Mesendoderm (in vitro differentiated cells): ENCODE measurements around the gene RBMS3.

Source experiments
- DNase-seq: peaks from one replicate; pipeline ENCODE4 v3.0.0; 2013
- H2AK5ac ChIP-seq: 2 replicates; pipeline ENCODE4 v1.6.1; 2013; ENCODE audit warnings: low read length, inconsistent platforms
- H2BK120ac ChIP-seq: 2 replicates; pipeline ENCODE4 v1.6.1; 2013; ENCODE audit warnings: low read depth, mild to moderate bottlenecking, low read length, moderate library complexity, mixed read lengths
- H2BK15ac ChIP-seq: replicated peaks from 2 replicates; pipeline ENCODE4 v1.6.1; 2013; ENCODE audit warnings: low read depth, mild to moderate bottlenecking, moderate library complexity
- H2BK5ac ChIP-seq: 2 replicates; pipeline ENCODE4 v1.6.1; 2013; ENCODE audit warnings: low read length, inconsistent platforms
- H3K18ac ChIP-seq: 2 replicates; pipeline ENCODE4 v1.6.1; 2013; ENCODE audit warnings: mild to moderate bottlenecking, low read length, mixed read lengths
- H3K23ac ChIP-seq: one replicate; pipeline ENCODE4 v1.6.1; 2013; ENCODE audit warnings: low read length
- H3K27ac ChIP-seq: 2 replicates; pipeline ENCODE4 v1.5.1; 2013; ENCODE audit warnings: low read depth, mild to moderate bottlenecking, inconsistent platforms, low read length, moderate library complexity
- H3K27me3 ChIP-seq: 2 replicates; pipeline ENCODE4 v1.6.1; 2013; ENCODE audit warnings: low read length, control low read depth, mild to moderate bottlenecking, inconsistent platforms; ENCODE audit not compliant: insufficient read depth, poor library complexity
- H3K36me3 ChIP-seq: 2 replicates; pipeline ENCODE4 v1.6.1; 2013; ENCODE audit warnings: low read length, inconsistent platforms; ENCODE audit not compliant: control insufficient read depth, insufficient read depth
- H3K4ac ChIP-seq: one replicate; pipeline ENCODE4 v1.6.1; 2013; ENCODE audit warnings: low read depth, mild to moderate bottlenecking, low read length, moderate library complexity
- H3K4me1 ChIP-seq: 2 replicates; pipeline ENCODE4 v1.6.1; 2013; ENCODE audit warnings: low read depth, low read length, inconsistent platforms; ENCODE audit not compliant: control insufficient read depth
- H3K4me2 ChIP-seq: 2 replicates; pipeline ENCODE4 v1.6.1; 2013; ENCODE audit warnings: low read length
- H3K4me3 ChIP-seq: 2 replicates; pipeline ENCODE4 v1.5.1; 2013; ENCODE audit warnings: mild to moderate bottlenecking, low read length
- H3K56ac ChIP-seq: one replicate; pipeline ENCODE4 v1.6.1; 2013; ENCODE audit warnings: low read length
- H3K79me1 ChIP-seq: 2 replicates; pipeline ENCODE4 v1.6.1; 2013; ENCODE audit warnings: low read length, inconsistent platforms
- H3K79me2 ChIP-seq: 2 replicates; pipeline ENCODE4 v1.6.1; 2013; ENCODE audit warnings: mild to moderate bottlenecking, low read length; ENCODE audit not compliant: control insufficient read depth, insufficient read depth
- H3K9ac ChIP-seq: 2 replicates; pipeline ENCODE4 v1.6.1; 2013; ENCODE audit warnings: low read length, inconsistent platforms
- H4K5ac ChIP-seq: one replicate; pipeline ENCODE4 v1.6.1; 2013; ENCODE audit warnings: low read length
- H4K8ac ChIP-seq: one replicate; pipeline ENCODE4 v1.6.1; 2013; ENCODE audit warnings: low read depth, mild to moderate bottlenecking, control low read depth, low read length, moderate library complexity
- WGBS: extraction: QIAGEN DNeasy Blood & Tissue Kit; methylation state at CpG from one replicate; pipeline ENCODE4 v1.1.7; 2013; ENCODE audit warnings: low lambda C conversion rate, missing lambda C conversion rate; ENCODE audit not compliant: insufficient coverage; ENCODE audit errors: extremely low coverage; 5-methylcytosine and 5-hydroxymethylcytosine counted together

The RBMS3 gene

DNA sequence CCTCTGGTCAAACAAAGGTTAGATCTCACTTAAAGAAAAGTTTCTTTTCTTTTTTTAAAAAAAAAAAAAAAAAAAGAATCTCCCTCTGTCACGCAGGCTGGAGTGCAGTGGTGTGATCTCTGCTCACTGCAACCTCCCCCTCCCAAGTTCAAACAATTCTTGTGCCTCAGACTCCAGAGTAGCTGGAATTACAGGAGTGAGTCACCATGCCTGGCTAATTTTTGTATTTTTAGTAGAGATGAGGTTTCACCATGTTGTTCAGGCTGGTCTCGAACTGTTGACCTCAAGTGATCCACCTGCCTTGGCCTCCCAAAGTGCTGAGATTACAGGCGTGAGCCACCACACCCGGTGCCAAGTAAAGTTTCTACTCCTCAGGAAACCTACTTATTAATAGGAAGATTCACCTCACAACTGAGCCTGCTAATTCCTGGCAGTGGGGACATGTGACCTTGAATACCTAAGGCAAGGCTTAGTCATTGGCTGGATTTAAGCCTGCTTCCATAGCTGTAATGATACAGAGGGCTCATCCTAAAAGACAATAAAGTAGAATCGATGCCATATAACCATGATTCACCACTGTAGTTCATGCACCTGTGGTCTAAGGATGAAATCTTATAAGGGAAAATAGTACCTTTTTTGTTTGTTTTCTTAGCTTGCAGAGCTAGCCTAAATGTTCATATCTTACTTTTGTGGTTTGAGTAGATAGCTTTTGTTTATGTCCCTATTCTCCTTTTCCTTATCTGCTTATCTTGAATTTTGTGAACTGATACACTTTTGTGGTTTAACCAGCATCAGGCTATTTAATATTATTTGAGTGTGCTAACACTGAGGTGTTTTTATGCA is 24.8 kb upstream of the RBMS3 start:
- no peak overlapping the region for H3K4ac ChIP-seq
- DNase-seq, result no peak
- no peaks in the 10 kb centered on the region for H3K27me3 ChIP-seq
- H3K4me2 ChIP-seq, result no peak overlapping the region
- no peak overlapping the region for H2AK5ac ChIP-seq
- no peak overlapping the region for H3K18ac ChIP-seq
- H3K79me2 ChIP-seq, result no peaks in the 10 kb centered on the region
- no peak overlapping the region for H2BK5ac ChIP-seq
- H3K4me3 ChIP-seq, result no peak overlapping the region
- no peak overlapping the region for H4K5ac ChIP-seq
- H2BK15ac ChIP-seq, result no peak overlapping the region
- no CpG with 5 or more reads among the region's 5 CpGs for WGBS
- no peaks in the 10 kb centered on the region for H3K4me1 ChIP-seq
- H3K27ac ChIP-seq, result no peak overlapping the region
- H3K79me1 ChIP-seq, result no peaks in the 10 kb centered on the region
- H2BK120ac ChIP-seq, result no peak overlapping the region
- H3K23ac ChIP-seq, result no peak overlapping the region
- H4K8ac ChIP-seq, result no peak overlapping the region
- H3K56ac ChIP-seq, result no peak overlapping the region
- H3K36me3 ChIP-seq, result no peaks in the 10 kb centered on the region
- H3K9ac ChIP-seq, result no peak overlapping the region

DNA sequence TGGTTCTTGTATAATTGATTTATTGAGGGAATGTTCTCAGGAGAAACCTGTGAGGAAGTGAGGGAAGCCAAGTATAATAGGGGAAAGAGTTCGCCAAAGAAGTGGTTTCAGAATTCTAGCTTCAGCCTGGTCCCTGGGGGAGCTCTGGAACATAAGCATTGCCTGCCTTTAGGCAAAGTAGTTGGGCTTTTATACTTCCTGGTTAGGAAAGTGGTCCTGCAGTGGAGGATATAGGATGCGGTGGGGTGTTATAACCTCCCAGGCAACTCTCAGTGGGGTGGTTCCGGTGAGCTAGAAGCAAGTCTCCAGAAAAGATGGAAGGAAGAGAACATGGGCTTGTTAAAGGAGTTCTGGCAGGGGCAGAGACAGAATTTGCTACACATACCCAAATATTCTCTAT is 22.7 kb upstream of the RBMS3 start:
- no peak overlapping the region for H2BK5ac ChIP-seq
- no peak overlapping the region for H4K5ac ChIP-seq
- H4K8ac ChIP-seq, result no peak overlapping the region
- no peak overlapping the region for H3K27ac ChIP-seq
- H3K9ac ChIP-seq, result no peak overlapping the region
- no peak overlapping the region for H3K18ac ChIP-seq
- WGBS, result no CpG with 5 or more reads among the region's 3 CpGs
- H3K27me3 ChIP-seq, result no peaks in the 10 kb centered on the region
- no peaks in the 10 kb centered on the region for H3K4me1 ChIP-seq
- no peaks in the 10 kb centered on the region for H3K79me1 ChIP-seq
- DNase-seq, result no peak
- H3K56ac ChIP-seq, result no peak overlapping the region
- no peak overlapping the region for H2AK5ac ChIP-seq
- H3K79me2 ChIP-seq, result no peaks in the 10 kb centered on the region
- no peak overlapping the region for H2BK15ac ChIP-seq
- no peak overlapping the region for H3K4me3 ChIP-seq
- no peak overlapping the region for H3K4ac ChIP-seq
- H3K4me2 ChIP-seq, result no peak overlapping the region
- H3K36me3 ChIP-seq, result no peaks in the 10 kb centered on the region
- H3K23ac ChIP-seq, result no peak overlapping the region
- no peak overlapping the region for H2BK120ac ChIP-seq

DNA sequence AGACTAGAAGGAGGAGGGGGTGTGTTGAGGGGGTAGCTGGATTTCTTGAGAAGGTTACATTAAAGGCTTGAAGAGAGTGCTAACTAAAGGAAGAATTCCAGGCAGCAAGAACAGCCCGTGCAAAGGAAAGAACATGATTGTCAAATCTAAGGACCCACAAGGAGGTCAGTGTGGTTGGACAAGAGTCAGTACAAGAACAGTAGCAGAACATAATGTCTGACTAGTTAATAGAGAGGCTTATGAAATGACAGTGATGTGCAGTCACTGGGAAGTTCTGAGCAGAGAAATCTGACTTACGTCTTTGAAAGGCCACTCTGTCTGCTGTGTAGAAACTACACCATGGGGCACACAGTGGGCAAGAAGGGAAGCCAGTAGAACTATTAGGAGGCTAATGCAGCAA is 19.8 kb upstream of the RBMS3 start:
- Histone ChIP-seq H3K4me3 (no peak overlapping the region), H3K27me3 (no peaks in the 10 kb centered on the region), H3K27ac (no peak overlapping the region), H4K5ac (no peak overlapping the region), H4K8ac (no peak overlapping the region), H2AK5ac (no peak overlapping the region), H3K56ac (no peak overlapping the region), H3K36me3 (no peaks in the 10 kb centered on the region), H3K18ac (no peak overlapping the region), H3K4me1 (no peaks in the 10 kb centered on the region), H3K79me1 (no peaks in the 10 kb centered on the region), H2BK120ac (no peak overlapping the region), H3K23ac (no peak overlapping the region), H2BK15ac (no peak overlapping the region), H3K4me2 (no peak overlapping the region), H2BK5ac (no peak overlapping the region), H3K9ac (no peak overlapping the region), H3K4ac (no peak overlapping the region), H3K79me2 (no peaks in the 10 kb centered on the region)
- no peak for DNase-seq
- no CpG with 5 or more reads among the region's 2 CpGs for WGBS

DNA sequence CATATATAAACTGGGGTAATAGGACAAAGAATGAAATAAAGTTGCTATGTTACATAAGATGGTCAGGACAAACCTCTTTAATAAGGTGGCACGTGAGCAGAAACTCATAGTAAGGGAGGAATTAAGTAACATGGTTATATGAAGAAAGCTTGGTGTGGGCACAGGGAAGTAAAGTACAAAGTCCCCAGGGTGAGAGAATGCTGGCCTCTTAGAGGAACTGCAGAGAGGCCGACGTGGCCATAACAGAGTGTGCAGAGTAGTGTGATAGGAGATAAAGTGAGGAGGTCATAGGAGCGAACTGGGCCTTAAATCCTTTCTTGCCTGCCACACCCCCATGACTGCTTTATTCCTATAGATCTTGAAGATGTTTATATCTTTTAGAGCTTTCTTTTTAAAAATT is 17.4 kb upstream of the RBMS3 start:
- Histone ChIP-seq H2BK120ac (no peak overlapping the region), H3K4me1 (no peaks in the 10 kb centered on the region), H3K27ac (no peak overlapping the region), H3K23ac (no peak overlapping the region), H3K36me3 (no peaks in the 10 kb centered on the region), H3K79me2 (no peaks in the 10 kb centered on the region), H4K8ac (no peak overlapping the region), H2BK15ac (no peak overlapping the region), H3K4ac (no peak overlapping the region), H3K4me3 (no peak overlapping the region), H3K27me3 (no peaks in the 10 kb centered on the region), H4K5ac (no peak overlapping the region), H3K9ac (no peak overlapping the region), H3K4me2 (no peak overlapping the region), H3K79me1 (no peaks in the 10 kb centered on the region), H3K18ac (no peak overlapping the region), H2AK5ac (no peak overlapping the region), H2BK5ac (no peak overlapping the region), H3K56ac (no peak overlapping the region)
- no CpG with 5 or more reads among the region's 4 CpGs for WGBS
- DNase-seq, result no peak

DNA sequence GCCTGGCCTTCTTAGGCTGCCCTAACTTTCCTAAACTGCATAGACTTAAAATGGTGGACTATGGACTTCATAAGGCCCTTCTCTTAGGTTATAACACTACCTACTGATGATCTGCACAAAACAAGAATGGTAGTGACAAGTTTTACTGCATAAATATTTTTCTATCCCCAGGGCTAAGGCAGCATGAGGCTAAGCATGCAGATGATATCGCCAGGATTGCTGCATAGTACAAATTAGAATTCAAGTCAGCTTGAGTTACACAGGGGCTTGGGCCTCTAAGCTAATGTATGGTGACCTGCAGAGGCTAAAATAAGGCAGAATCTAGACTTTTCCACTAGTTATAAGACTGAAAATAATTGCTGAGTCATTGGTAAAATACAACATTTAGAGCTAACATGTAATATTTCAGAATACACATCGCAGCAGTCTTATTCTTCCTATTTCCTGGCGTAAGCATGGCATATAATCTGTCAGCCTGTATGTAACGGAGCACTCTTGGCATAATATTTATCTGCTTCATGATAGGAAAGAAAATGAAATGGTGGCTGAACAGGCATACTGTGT is 15.3 kb upstream of the RBMS3 start:
- Histone ChIP-seq H3K4ac (no peak overlapping the region), H2BK15ac (no peak overlapping the region), H4K8ac (no peak overlapping the region), H3K4me2 (no peak overlapping the region), H3K23ac (no peak overlapping the region), H3K36me3 (no peaks in the 10 kb centered on the region), H3K56ac (no peak overlapping the region), H3K27ac (no peak overlapping the region), H3K79me2 (no peaks in the 10 kb centered on the region), H2BK120ac (no peak overlapping the region), H3K27me3 (no peaks in the 10 kb centered on the region), H2AK5ac (no peak overlapping the region), H3K79me1 (no peaks in the 10 kb centered on the region), H3K4me1 (no peaks in the 10 kb centered on the region), H4K5ac (no peak overlapping the region), H3K18ac (no peak overlapping the region), H3K9ac (no peak overlapping the region), H2BK5ac (no peak overlapping the region), H3K4me3 (no peak overlapping the region)
- WGBS, result no CpG with 5 or more reads among the region's 4 CpGs
- DNase-seq, result no peak
